IMR-90 (cell line): ENCODE results near the gene COA6. TPM values are rescaled to one million over a fixed set of nuclear protein-coding genes. Genes with fewer than 3 reads are reported as not detected.

Experiments
- ATAC-seq: fragments of 200-7000 bp; cut with Tn5 transposase; 2 replicates; pipeline ENCODE4 v1.9.1; 2020; ENCODE audit warnings: low read depth, mild to moderate bottlenecking, moderate library complexity
- BruUV-seq: library from RNA; stranded (reverse); fragments of 400-500 nt; replicated peaks from 2 replicates; lab custom pipeline; 2021; lab: Mats Ljungman, UMichigan
- CTCF ChIA-PET: fragments of 300-600 bp; formaldehyde crosslinking; extraction: SDS; loops from one replicate; lab custom pipeline; 2021; ENCODE audit warnings: antibody characterized with exemption; lab: Yijun Ruan, JAX
- POLR2A ChIA-PET: fragments of 300-600 bp; sonication (Branson Sonifier 250); formaldehyde crosslinking; loops from one replicate; lab custom pipeline; 2022; ENCODE audit warnings: antibody characterized with exemption; ENCODE audit not compliant: unreplicated experiment; lab: Charles Lee
- DNase-seq: peaks from one replicate; pipeline ENCODE4 v3.0.0; 2013
- H2AFZ ChIP-seq: replicated peaks from 2 replicates; pipeline ENCODE3; 2013; ENCODE audit warnings: low read length, mild to moderate bottlenecking; ENCODE audit not compliant: poor library complexity
- H2AK5ac ChIP-seq: 2 replicates; pipeline ENCODE4 v1.6.1; 2013; ENCODE audit warnings: low read depth, low read length, inconsistent platforms
- H2AK9ac ChIP-seq: replicated peaks from 2 replicates; pipeline ENCODE3; 2013; ENCODE audit warnings: mild to moderate bottlenecking, low read depth, low read length, moderate library complexity; ENCODE audit not compliant: poor library complexity
- H2BK120ac ChIP-seq: 2 replicates; pipeline ENCODE4 v1.6.1; 2013; ENCODE audit warnings: low read depth, low read length, inconsistent platforms
- H2BK15ac ChIP-seq: 3 replicates; pipeline ENCODE4 v1.6.1; 2013; ENCODE audit warnings: low read depth, low read length, inconsistent platforms
- H2BK20ac ChIP-seq: 2 replicates; pipeline ENCODE4 v1.6.1; 2013; ENCODE audit warnings: low read depth, mild to moderate bottlenecking, inconsistent platforms, low read length, moderate library complexity
- H2BK5ac ChIP-seq: 2 replicates; pipeline ENCODE4 v1.6.1; 2013; ENCODE audit warnings: mild to moderate bottlenecking, low read depth, low read length, inconsistent platforms; ENCODE audit not compliant: poor library complexity, severe bottlenecking
- H3K14ac ChIP-seq: replicated peaks from 2 replicates; pipeline ENCODE4 v1.6.1; 2013; ENCODE audit warnings: low read depth, low read length, inconsistent platforms
- H3K18ac ChIP-seq: 2 replicates; pipeline ENCODE4 v1.6.1; 2013; ENCODE audit warnings: low read depth, low read length, control low read depth
- H3K23ac ChIP-seq: 2 replicates; pipeline ENCODE4 v1.6.1; 2013; ENCODE audit warnings: low read depth, low read length, inconsistent platforms
- H3K27ac ChIP-seq: 2 replicates; pipeline ENCODE4 v1.5.1; 2013; ENCODE audit warnings: mild to moderate bottlenecking, control low read depth, low read length; ENCODE audit not compliant: insufficient read depth
- H3K27me3 ChIP-seq: 2 replicates; pipeline ENCODE4 v1.6.1; 2013; ENCODE audit warnings: low read length; ENCODE audit not compliant: control insufficient read depth, insufficient read depth
- H3K36me3 ChIP-seq: 2 replicates; pipeline ENCODE4 v1.6.1; 2013; ENCODE audit warnings: low read length, mixed read lengths; ENCODE audit not compliant: control insufficient read depth, insufficient read depth
- H3K4ac ChIP-seq: 2 replicates; pipeline ENCODE4 v1.6.1; 2013; ENCODE audit warnings: low read depth, low read length, inconsistent platforms
- H3K4me1 ChIP-seq: 2 replicates; pipeline ENCODE4 v1.6.1; 2013; ENCODE audit warnings: low read length, mixed read lengths; ENCODE audit not compliant: control insufficient read depth, insufficient read depth
- H3K4me2 ChIP-seq: 2 replicates; pipeline ENCODE4 v1.6.1; 2013; ENCODE audit warnings: low read depth, mild to moderate bottlenecking, control low read depth, low read length, moderate library complexity
- H3K4me3 ChIP-seq: 2 replicates; pipeline ENCODE4 v1.5.1; 2013; ENCODE audit warnings: low read depth, mild to moderate bottlenecking, control low read depth, low read length, moderate library complexity; ENCODE audit not compliant: insufficient read depth
- H3K56ac ChIP-seq: 2 replicates; pipeline ENCODE4 v1.6.1; 2013; ENCODE audit warnings: low read length, inconsistent platforms; ENCODE audit not compliant: insufficient read depth; ENCODE audit errors: extremely low read depth
- H3K79me1 ChIP-seq, 2 experiments: 2 replicates each; pipeline ENCODE4 v1.6.1; 2013; ENCODE audit warnings: low read length in 2 of 2, inconsistent platforms in 1 of 2, low read depth in 1 of 2
- H3K9ac ChIP-seq: 2 replicates; pipeline ENCODE4 v1.6.1; 2013; ENCODE audit warnings: low read depth, low read length, control low read depth
- H3K9me1 ChIP-seq: 2 replicates; pipeline ENCODE4 v1.6.1; 2013; ENCODE audit warnings: low read length, inconsistent platforms; ENCODE audit not compliant: insufficient read depth
- H3K9me3 ChIP-seq: 2 replicates; pipeline ENCODE4 v1.6.1; 2013; ENCODE audit warnings: low read length; ENCODE audit not compliant: control insufficient read depth, insufficient read depth
- H4K20me1 ChIP-seq: 2 replicates; pipeline ENCODE4 v1.6.1; 2013; ENCODE audit warnings: low read length, inconsistent platforms; ENCODE audit not compliant: insufficient read depth
- H4K5ac ChIP-seq: 2 replicates; pipeline ENCODE4 v1.6.1; 2013; ENCODE audit warnings: mild to moderate bottlenecking, low read depth, low read length, control low read depth
- H4K8ac ChIP-seq, 2 experiments: 2 replicates each; pipeline ENCODE4 v1.6.1; 2013; ENCODE audit warnings: low read depth in 2 of 2, low read length in 2 of 2, control low read depth in 1 of 2, inconsistent platforms in 1 of 2
- H4K91ac ChIP-seq: 2 replicates; pipeline ENCODE4 v1.6.1; 2013; ENCODE audit warnings: low read depth, low read length, inconsistent platforms; ENCODE audit not compliant: insufficient read depth
- BHLHE40 ChIP-seq: fragments of 150-350 bp; IDR thresholded peaks from 2 replicates; pipeline ENCODE4 v1.6.1; 2016; ENCODE audit warnings: mild to moderate bottlenecking, low read depth, low read length
- CEBPB ChIP-seq: IDR thresholded peaks from 2 replicates; pipeline ENCODE4 v1.6.1; 2012; ENCODE audit warnings: low read depth, low read length, improper control_type of control experiment
- CHD1 ChIP-seq: IDR thresholded peaks from 2 replicates; pipeline ENCODE4 v1.6.1; 2012; ENCODE audit warnings: low read depth, low read length, improper control_type of control experiment
- FOS ChIP-seq: fragments of 150-350 bp; IDR thresholded peaks from 2 replicates; pipeline ENCODE4 v1.6.1; 2016; ENCODE audit warnings: low read depth, low read length
- MAFK ChIP-seq: IDR thresholded peaks from 2 replicates; pipeline ENCODE4 v1.6.1; 2012; ENCODE audit warnings: low read depth, low read length, improper control_type of control experiment
- MAZ ChIP-seq: IDR thresholded peaks from 2 replicates; pipeline ENCODE4 v1.6.1; 2012; ENCODE audit warnings: low read depth, mild to moderate bottlenecking, low read length, improper control_type of control experiment, moderate library complexity, borderline replicate concordance
- MXI1 ChIP-seq: IDR thresholded peaks from 2 replicates; pipeline ENCODE4 v1.6.1; 2012; ENCODE audit warnings: low read depth, mild to moderate bottlenecking, low read length, moderate library complexity, borderline replicate concordance
- NFE2L2 ChIP-seq: fragments of 150-350 bp; IDR thresholded peaks from 2 replicates; pipeline ENCODE4 v1.6.1; 2016; ENCODE audit warnings: low read depth, mild to moderate bottlenecking, low read length
- POLR2A ChIP-seq: IDR thresholded peaks from 2 replicates; pipeline ENCODE4 v1.6.1; 2012; ENCODE audit warnings: mild to moderate bottlenecking, low read depth, low read length
- RAD21 ChIP-seq: IDR thresholded peaks from 2 replicates; pipeline ENCODE4 v1.6.1; 2012; ENCODE audit warnings: low read length, improper control_type of control experiment
- RCOR1 ChIP-seq: IDR thresholded peaks from 2 replicates; pipeline ENCODE4 v1.6.1; 2012; ENCODE audit warnings: mild to moderate bottlenecking, low read length, improper control_type of control experiment; ENCODE audit not compliant: insufficient replicate concordance
- RFX5 ChIP-seq: IDR thresholded peaks from 2 replicates; pipeline ENCODE4 v1.8.0; 2012; ENCODE audit warnings: low read depth, mild to moderate bottlenecking, low read length, moderate library complexity
- SMC3 ChIP-seq: fragments of 150-350 bp; IDR thresholded peaks from 2 replicates; pipeline ENCODE4 v1.6.1; 2016; ENCODE audit warnings: low read depth, mild to moderate bottlenecking, antibody characterized with exemption, low read length, moderate library complexity
- WGBS, 2 experiments: methylation state at CpG; one replicate each; pipeline versions ENCODE4 v1.1.5 to v1.1.7; 2013; ENCODE audit warnings: missing lambda C conversion rate in 2 of 2; ENCODE audit not compliant: insufficient read length in 1 of 2; ENCODE audit errors: extremely low coverage in 2 of 2; 5-methylcytosine and 5-hydroxymethylcytosine counted together
- dilution Hi-C: fragments of 300-500 bp; cut with HindIII; formaldehyde crosslinking; loops from one replicate; pipeline ENCODE4 v1.14.3; 2018; ENCODE audit warnings: low sequenced_read_pairs; ENCODE audit not compliant: unreplicated experiment
- in situ Hi-C: fragments of 300-500 bp; cut with MboI; formaldehyde crosslinking; loops from 3 replicates; pipeline ENCODE4 v1.14.3; 2019; ENCODE audit warnings: low sequenced_read_pairs, inconsistent platforms, mixed read lengths
- intact Hi-C: fragments of 100-400 bp; cut with micrococcal nuclease; formaldehyde crosslinking; loops from 2 replicates; pipeline ENCODE4 v1.10.0; 2022
- polyA plus RNA-seq, 3 experiments: library from polyadenylated mRNA; depleted of rRNA; stranded (reverse); fragments of >200 nt; gene quantifications; 2 replicates each; pipeline ENCODE4 v1.2.3, GENCODE V29; 2012; ENCODE audit warnings: low replicate concordance in 1 of 3
- total RNA-seq: library from RNA; depleted of rRNA; stranded (reverse); fragments of >200 nt; gene quantifications from 2 replicates; pipeline ENCODE4 v1.2.3, GENCODE V29; 2012
- TF ChIP-seq, protein P1 (sequence below): conservative IDR thresholded peaks from 2 replicates; pipeline ENCODE4 v1.5.1; 2012; ENCODE audit warnings: mild to moderate bottlenecking, low read depth, low read length, improper control_type of control experiment
- TF ChIP-seq, protein P2 (sequence below): fragments of 150-350 bp; IDR thresholded peaks from 2 replicates; pipeline ENCODE4 v1.6.1; 2016; ENCODE audit warnings: low read depth, mild to moderate bottlenecking, low read length, moderate library complexity, borderline replicate concordance
- TF ChIP-seq, protein P3 (sequence below): fragments of 150-350 bp; IDR thresholded peaks from 2 replicates; pipeline ENCODE4 v1.6.1; 2017; ENCODE audit warnings: mild to moderate bottlenecking, antibody characterized with exemption, low read length, low read depth

Gene COA6
- total and polyA plus RNA-seq, 2 of the 4 experiments (the other 2 are of a cell fraction): 6.8 to 14.3 TPM

DNA sequence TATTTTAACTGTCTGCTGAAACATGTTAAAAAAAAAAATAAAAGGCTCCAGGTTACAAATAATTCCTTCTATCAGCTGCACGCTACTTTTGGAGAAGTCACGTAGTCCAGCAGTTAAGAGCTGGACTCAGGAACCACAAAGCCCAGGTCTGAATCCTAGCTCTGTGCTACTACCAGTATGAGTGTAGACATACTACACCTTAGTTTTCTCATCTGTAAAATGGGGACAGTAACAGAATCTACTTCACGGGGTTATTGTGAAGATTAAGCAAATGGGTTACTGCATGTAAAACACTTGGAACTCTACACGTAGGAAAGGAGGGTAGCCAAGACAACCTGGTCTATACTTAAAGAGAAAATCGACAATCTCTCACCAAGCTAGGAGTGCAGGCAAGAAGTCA is 57.4 kb downstream of the COA6 start:
- no peak overlapping the region for H4K5ac ChIP-seq
- H3K18ac ChIP-seq: no peak overlapping the region
- no peak overlapping the region for H4K91ac ChIP-seq
- TF ChIP-seq, protein P1, sequence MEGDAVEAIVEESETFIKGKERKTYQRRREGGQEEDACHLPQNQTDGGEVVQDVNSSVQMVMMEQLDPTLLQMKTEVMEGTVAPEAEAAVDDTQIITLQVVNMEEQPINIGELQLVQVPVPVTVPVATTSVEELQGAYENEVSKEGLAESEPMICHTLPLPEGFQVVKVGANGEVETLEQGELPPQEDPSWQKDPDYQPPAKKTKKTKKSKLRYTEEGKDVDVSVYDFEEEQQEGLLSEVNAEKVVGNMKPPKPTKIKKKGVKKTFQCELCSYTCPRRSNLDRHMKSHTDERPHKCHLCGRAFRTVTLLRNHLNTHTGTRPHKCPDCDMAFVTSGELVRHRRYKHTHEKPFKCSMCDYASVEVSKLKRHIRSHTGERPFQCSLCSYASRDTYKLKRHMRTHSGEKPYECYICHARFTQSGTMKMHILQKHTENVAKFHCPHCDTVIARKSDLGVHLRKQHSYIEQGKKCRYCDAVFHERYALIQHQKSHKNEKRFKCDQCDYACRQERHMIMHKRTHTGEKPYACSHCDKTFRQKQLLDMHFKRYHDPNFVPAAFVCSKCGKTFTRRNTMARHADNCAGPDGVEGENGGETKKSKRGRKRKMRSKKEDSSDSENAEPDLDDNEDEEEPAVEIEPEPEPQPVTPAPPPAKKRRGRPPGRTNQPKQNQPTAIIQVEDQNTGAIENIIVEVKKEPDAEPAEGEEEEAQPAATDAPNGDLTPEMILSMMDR: no peak
- TF ChIP-seq RFX5 (no peak), CHD1 (no peak), CEBPB (no peak), NFE2L2 (no peak), RAD21 (no peak), POLR2A (no peak), MXI1 (no peak), FOS (no peak), MAFK (no peak), SMC3 (no peak), MAZ (no peak), BHLHE40 (no peak), RCOR1 (no peak)
- TF ChIP-seq, protein P2, sequence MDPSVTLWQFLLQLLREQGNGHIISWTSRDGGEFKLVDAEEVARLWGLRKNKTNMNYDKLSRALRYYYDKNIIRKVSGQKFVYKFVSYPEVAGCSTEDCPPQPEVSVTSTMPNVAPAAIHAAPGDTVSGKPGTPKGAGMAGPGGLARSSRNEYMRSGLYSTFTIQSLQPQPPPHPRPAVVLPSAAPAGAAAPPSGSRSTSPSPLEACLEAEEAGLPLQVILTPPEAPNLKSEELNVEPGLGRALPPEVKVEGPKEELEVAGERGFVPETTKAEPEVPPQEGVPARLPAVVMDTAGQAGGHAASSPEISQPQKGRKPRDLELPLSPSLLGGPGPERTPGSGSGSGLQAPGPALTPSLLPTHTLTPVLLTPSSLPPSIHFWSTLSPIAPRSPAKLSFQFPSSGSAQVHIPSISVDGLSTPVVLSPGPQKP: no peak
- TF ChIP-seq, protein P3, sequence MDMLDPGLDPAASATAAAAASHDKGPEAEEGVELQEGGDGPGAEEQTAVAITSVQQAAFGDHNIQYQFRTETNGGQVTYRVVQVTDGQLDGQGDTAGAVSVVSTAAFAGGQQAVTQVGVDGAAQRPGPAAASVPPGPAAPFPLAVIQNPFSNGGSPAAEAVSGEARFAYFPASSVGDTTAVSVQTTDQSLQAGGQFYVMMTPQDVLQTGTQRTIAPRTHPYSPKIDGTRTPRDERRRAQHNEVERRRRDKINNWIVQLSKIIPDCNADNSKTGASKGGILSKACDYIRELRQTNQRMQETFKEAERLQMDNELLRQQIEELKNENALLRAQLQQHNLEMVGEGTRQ: no peak
- ChIA-PET CTCF (no interaction called here), POLR2A (interaction anchor here (0.6 kb wide), 2 partner anchors 10 to 58 kb away, joined by 3 to 12 read pairs; no protein-coding TSS in a partner anchor)
- H4K20me1 ChIP-seq: no peaks in the 10 kb centered on the region
- no peak overlapping the region for H3K9ac ChIP-seq
- no peak overlapping the region for H2AK5ac ChIP-seq
- H2BK120ac ChIP-seq: no peak overlapping the region
- dilution Hi-C loops: no loop called here
- no peaks in the 10 kb centered on the region for H3K4me1 ChIP-seq
- WGBS, 2 experiments: no CpG with 5 or more reads among the region's 5 CpGs
- no peak overlapping the region for H3K4me3 ChIP-seq
- H3K27me3 ChIP-seq: no peaks in the 10 kb centered on the region
- BruUV-seq: no TSS peak
- H3K27ac ChIP-seq: no peak overlapping the region
- H3K4me2 ChIP-seq: no peak overlapping the region
- no peak overlapping the region for H2BK20ac ChIP-seq
- H3K9me3 ChIP-seq: no peaks in the 10 kb centered on the region
- H4K8ac ChIP-seq: no peak overlapping the region
- ATAC-seq (no peak), DNase-seq (no peak)
- H3K56ac ChIP-seq: no peak overlapping the region
- H2AFZ ChIP-seq: no peak overlapping the region
- no peak overlapping the region for H3K23ac ChIP-seq
- H2AK9ac ChIP-seq: no peak overlapping the region
- no peak overlapping the region for H3K4ac ChIP-seq
- no peak overlapping the region for H3K14ac ChIP-seq
- no peak overlapping the region for H2BK5ac ChIP-seq
- in situ Hi-C loops: no loop called here
- H3K36me3 ChIP-seq: peaks cover 9% of the 10 kb centered on the region
- no peak overlapping the region for H2BK15ac ChIP-seq
- no peaks in the 10 kb centered on the region; a peak in 1 of 4 replicates for H3K79me1 ChIP-seq
- no peaks in the 10 kb centered on the region; the same call in 1 of the 2 replicates for H3K9me1 ChIP-seq
- intact Hi-C loops: no loop called here
